A549 (cell line): ENCODE data around the gene ACAD9.
"Not testable (repeated sequence)": the region's sequence is repeated elsewhere in the genome, so short reads cannot be mapped to it uniquely, and the experiment has no call there.

Experiments
- CEBPB ChIP-seq, 2 experiments: fragments of >200 bp in 1 of 2; sonication (Bioruptor Twin) in 1 of 2; formaldehyde crosslinking in 1 of 2; IDR thresholded peaks; 2 replicates each; pipeline ENCODE4 v1.6.1; 2012 to 2016
- FOSL2 ChIP-seq, 2 experiments: fragments of 450-650 bp in 1 of 2; fragments of >200 bp in 1 of 2; sonication (Bioruptor Twin) in 1 of 2; formaldehyde crosslinking; IDR thresholded peaks; 2 replicates each; pipeline versions ENCODE4 v1.5.0 to v1.6.1; 2016 to 2020; ENCODE audit warnings: mild to moderate bottlenecking in 1 of 2, moderate library complexity in 1 of 2
- MAZ ChIP-seq: fragments of 150-350 bp; IDR thresholded peaks from 2 replicates; pipeline ENCODE4 v1.6.1; 2014; ENCODE audit warnings: antibody characterized with exemption, low read depth, low read length, borderline replicate concordance
- POLR2A ChIP-seq: IDR thresholded peaks from 2 replicates; pipeline ENCODE4 v1.6.1; 2012; ENCODE audit warnings: mild to moderate bottlenecking, low read length
- RAD21 ChIP-seq, 2 experiments: fragments of >200 bp in 1 of 2; sonication (Bioruptor Twin) in 1 of 2; formaldehyde crosslinking in 1 of 2; IDR thresholded peaks in 1 of 2; conservative IDR thresholded peaks in 1 of 2; 2 replicates in 1 of 2; 3 replicates in 1 of 2; pipeline ENCODE4 v1.6.1; 2012 to 2018; ENCODE audit warnings: inconsistent platforms in 1 of 2
- RFX5 ChIP-seq: fragments of 450-650 bp; IDR thresholded peaks from 2 replicates; pipeline ENCODE4 v1.7.1; 2014; ENCODE audit warnings: antibody characterized with exemption, mild to moderate bottlenecking, moderate library complexity
- TP53 ChIP-seq: fragments of 250-450 bp; sonication (Bioruptor Pico); IDR thresholded peaks from 2 replicates; pipeline ENCODE4 v1.5.0; 2021; ENCODE audit warnings: mild to moderate bottlenecking, moderate library complexity
- ZFP36 ChIP-seq: fragments of 450-650 bp; IDR thresholded peaks from 2 replicates; pipeline ENCODE4 v1.6.1; 2014; ENCODE audit warnings: borderline replicate concordance; ENCODE audit not compliant: partially characterized antibody
- TF ChIP-seq, protein P1 (sequence below): fragments of >200 bp; sonication (Bioruptor Twin); formaldehyde crosslinking; IDR thresholded peaks from 3 replicates; pipeline ENCODE4 v1.5.1; 2016
- TF ChIP-seq, protein P2 (sequence below): fragments of 200-600 bp; sonication (generic); IDR thresholded peaks from 2 replicates; pipeline ENCODE4 v1.6.1; 2016; ENCODE audit warnings: antibody characterized with exemption, mild to moderate bottlenecking, moderate library complexity

DNA sequence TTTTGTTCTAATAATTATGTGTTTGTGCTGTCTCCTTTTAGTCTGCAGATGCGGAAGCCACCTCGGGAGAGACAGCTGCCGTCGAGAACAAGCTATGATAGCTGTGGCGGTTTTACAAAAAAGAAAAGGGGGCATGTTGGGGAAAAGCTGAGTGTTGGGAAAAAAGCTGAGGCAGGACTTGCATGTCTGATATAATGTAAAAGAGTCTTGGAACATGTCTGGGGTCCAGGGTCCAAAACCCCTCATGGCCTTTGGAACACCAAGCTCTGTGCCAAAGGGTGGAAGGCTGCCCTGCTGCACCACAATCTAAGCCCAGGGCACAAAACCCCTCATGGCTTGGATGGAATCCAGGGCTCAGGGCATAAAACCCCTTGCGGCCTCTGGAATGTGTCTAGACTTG is 44.6 kb downstream of the ACAD9 start:
- not testable (repeated sequence) for TF ChIP-seq RFX5; POLR2A; TP53 (CRISPR knock-in tag); ZFP36; MAZ; RAD21 (conservative IDR thresholded peaks at IDR 0.05 in 1 of 2, IDR thresholded peaks at IDR 0.05 in 1 of 2); FOSL2 (IDR thresholded peaks at IDR 0.05); FOSL2 (CRISPR knock-in tag; IDR thresholded peaks at IDR 0.05); CEBPB (IDR thresholded peaks at IDR 0.05)
- TF ChIP-seq, protein P1, sequence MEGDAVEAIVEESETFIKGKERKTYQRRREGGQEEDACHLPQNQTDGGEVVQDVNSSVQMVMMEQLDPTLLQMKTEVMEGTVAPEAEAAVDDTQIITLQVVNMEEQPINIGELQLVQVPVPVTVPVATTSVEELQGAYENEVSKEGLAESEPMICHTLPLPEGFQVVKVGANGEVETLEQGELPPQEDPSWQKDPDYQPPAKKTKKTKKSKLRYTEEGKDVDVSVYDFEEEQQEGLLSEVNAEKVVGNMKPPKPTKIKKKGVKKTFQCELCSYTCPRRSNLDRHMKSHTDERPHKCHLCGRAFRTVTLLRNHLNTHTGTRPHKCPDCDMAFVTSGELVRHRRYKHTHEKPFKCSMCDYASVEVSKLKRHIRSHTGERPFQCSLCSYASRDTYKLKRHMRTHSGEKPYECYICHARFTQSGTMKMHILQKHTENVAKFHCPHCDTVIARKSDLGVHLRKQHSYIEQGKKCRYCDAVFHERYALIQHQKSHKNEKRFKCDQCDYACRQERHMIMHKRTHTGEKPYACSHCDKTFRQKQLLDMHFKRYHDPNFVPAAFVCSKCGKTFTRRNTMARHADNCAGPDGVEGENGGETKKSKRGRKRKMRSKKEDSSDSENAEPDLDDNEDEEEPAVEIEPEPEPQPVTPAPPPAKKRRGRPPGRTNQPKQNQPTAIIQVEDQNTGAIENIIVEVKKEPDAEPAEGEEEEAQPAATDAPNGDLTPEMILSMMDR = not testable (repeated sequence)
- TF ChIP-seq, protein P2, sequence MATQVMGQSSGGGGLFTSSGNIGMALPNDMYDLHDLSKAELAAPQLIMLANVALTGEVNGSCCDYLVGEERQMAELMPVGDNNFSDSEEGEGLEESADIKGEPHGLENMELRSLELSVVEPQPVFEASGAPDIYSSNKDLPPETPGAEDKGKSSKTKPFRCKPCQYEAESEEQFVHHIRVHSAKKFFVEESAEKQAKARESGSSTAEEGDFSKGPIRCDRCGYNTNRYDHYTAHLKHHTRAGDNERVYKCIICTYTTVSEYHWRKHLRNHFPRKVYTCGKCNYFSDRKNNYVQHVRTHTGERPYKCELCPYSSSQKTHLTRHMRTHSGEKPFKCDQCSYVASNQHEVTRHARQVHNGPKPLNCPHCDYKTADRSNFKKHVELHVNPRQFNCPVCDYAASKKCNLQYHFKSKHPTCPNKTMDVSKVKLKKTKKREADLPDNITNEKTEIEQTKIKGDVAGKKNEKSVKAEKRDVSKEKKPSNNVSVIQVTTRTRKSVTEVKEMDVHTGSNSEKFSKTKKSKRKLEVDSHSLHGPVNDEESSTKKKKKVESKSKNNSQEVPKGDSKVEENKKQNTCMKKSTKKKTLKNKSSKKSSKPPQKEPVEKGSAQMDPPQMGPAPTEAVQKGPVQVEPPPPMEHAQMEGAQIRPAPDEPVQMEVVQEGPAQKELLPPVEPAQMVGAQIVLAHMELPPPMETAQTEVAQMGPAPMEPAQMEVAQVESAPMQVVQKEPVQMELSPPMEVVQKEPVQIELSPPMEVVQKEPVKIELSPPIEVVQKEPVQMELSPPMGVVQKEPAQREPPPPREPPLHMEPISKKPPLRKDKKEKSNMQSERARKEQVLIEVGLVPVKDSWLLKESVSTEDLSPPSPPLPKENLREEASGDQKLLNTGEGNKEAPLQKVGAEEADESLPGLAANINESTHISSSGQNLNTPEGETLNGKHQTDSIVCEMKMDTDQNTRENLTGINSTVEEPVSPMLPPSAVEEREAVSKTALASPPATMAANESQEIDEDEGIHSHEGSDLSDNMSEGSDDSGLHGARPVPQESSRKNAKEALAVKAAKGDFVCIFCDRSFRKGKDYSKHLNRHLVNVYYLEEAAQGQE = not testable (repeated sequence)
